HG03442 (cell line): ENCODE results near the gene KCNIP4.

Experiments
- ATAC-seq: cut with Tn5 transposase; IDR thresholded peaks from one replicate; pipeline ENCODE4 v1.9.1; 2021; ENCODE audit warnings: mild to moderate bottlenecking, moderate library complexity; ENCODE audit not compliant: unreplicated experiment

The KCNIP4 gene

DNA sequence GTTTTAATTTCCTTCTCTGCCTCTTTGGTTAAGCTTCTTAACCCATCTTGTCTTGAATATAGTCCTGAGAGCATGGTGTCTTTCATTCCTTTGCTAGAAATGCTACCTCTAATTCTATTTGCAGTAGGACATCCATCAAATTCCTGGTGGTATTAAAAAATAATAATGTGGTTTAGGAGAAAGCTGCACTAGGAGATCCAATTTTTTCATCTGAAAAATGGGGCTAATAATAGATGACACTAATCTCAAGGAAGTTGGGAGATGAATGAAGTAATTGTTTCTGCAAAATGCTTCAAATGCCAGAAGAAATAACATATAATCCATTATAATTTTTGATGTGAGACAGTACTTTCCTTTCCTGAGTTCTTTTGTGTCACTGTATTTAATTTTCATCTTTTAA lies 1053.4 kb downstream of the KCNIP4 start:
- no peak for ATAC-seq

DNA sequence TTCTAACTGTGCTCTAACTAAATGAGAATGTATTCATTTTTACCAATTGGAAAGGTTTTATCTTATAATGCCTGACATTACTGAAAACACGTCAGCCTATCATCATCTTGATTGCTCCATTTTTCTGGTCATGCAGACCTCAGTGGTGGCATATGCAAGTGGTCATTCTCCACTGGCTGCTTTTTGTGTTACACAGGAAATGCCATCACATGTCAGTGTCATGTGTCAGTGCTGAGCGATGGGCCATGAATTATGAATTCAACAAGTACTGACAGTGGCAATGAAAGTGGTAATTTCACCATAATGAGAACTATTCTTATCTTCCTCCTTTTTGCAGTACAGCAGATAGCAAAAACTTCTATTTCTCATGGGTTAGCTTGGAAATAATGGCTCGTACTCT lies 1057.8 kb downstream of the KCNIP4 start:
- ATAC-seq: no peak

DNA sequence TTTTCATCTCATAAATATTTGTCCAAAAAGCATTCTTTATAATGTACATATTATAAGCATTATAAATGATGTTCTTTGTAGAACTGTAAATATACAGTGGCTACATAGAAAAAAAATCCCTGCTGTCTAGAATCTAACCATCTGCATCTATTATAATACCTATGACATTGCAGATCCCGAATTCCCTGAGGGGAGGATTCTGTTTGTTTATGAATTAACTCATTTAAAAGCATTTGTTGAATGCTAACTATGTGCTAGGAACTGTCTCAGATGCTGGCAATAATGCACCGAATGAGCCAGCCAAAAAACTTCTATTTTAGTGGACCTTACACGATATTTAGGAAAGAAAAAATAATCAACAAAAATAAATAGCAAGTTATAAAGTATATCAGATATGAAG lies 1058.7 kb downstream of the KCNIP4 start:
- ATAC-seq: no peak

DNA sequence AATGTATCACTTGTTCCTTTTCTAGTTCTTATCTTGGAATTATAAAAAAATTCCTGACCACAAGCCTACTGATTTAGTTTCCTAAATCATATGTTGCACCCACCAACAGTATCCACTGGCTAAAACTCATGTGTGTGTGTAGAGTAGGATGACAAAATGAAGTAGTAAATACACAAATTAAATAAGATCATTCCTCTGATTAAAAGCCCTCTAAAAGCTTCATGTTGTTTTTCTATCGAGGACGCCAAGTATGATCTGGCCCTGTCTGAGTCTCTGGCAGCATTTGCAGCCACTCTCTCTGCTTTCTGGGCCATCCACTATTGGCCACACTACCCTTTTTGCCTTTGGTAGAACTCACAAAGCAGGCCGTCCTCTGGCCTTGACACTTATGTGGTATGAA lies 1064.9 kb downstream of the KCNIP4 start:
- no peak for ATAC-seq

DNA sequence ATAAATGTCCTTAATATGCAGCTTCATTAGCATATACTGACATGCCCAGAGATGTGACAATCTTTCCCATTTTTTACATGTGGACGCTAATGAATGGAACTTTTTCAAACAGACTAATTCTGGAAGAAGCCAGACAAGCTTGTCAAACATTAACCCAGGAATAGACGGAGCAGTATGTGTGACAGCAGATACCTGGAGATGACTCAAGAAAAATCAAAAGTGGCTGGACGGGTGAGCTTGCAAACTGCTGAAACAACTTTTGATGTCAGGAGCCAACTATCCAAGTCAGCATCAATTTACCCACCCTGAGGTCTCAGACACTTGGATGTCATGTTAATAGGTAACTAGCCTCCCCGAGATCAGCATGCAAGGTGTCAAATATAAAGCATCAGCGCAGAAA lies 1065.3 kb downstream of the KCNIP4 start:
- ATAC-seq: no peak

DNA sequence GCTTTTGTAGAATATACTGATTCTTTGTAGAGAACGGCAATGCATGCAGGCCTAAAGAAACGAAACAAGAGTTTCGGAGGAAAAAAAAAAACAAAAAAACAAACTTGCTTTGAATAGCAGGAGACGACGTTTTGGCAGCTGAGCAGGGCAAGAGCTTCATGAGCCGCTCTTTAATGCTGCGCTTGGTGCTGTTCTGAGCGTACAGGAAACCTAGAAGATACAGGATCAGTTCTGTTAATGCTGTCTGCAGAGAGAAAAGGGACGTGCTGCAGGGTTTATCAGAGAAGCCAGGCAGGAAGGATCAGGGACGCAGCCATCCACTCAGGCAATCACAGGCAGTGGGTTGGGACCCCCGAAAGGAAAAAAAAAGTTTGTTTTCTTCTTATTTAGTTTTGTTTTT lies 1066.1 kb downstream of the KCNIP4 start:
- ATAC-seq: no peak

DNA sequence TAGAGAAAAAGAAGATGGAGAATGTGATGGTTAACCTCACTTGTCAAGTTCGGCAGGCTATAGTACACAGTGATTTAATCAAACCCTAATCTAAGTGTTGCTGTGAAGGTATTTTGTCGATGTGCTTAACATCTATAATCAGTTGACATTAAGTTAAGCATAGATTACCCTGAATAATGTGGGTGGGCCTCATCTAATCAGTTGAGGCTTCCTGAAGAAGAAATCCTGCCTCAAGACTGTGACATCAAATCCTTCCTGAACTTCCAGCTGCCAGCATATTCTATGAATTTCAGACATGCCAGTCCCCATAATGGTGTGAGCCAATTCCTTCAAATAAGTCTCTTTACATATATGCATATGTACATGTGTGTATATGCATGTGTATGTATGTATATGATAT lies 1066.9 kb downstream of the KCNIP4 start:
- ATAC-seq: no peak

DNA sequence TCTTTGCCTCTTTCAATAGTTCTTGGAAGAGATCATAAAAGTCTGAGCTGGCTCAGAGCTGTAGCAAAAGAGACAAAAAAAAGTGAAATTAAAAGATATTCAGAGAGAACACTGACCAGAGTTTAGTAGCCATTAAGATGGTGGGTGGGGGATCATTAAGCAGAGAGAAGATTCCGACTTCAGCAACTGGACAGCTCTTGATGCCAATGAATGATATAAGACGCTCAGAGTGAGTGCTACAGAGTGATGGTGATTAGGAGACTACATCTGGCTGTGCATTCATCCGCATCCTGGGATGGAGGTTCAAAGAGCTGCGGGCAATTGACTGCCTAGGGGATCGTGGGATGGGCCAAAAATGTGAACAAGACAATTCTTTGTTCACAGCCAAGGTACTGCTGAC lies 1069.8 kb downstream of the KCNIP4 start:
- no peak for ATAC-seq

DNA sequence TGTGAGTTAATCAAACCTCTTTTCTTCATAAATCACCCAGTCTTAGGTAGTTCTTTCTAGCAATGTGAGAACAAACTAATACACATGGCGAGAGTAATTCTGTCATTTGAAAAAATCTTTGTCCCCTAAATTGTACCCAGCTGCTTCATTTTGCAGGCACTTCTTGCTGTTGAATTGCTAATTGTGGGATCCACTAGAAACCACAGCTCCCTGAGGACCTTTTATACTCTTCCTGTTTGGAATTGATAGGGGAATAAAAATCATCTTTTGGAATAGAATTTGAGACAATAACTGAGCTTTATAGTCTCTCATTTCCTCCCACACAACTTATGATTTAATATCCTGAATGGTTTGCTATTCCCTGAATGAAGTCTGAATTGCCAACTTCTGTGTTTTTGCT lies 1078.1 kb downstream of the KCNIP4 start:
- no peak for ATAC-seq

DNA sequence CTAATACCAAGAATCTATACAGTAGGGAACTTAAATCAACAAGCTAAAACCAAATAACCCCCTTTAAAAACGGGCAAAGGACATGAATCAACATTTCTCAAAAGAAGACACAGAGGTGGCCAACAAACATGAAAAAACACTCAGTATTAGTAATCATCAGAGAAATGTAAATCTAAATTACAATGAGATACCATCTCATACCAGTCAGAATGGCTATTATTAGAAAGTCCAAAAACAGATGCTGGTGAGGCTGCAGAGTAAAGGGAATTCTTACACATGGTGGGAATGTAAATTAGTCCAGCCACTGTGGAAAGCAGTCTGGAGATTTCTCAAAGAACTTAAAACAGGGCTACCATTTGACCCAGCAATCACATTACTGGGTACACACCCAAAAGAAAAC lies 1080.5 kb downstream of the KCNIP4 start:
- ATAC-seq: no peak

DNA sequence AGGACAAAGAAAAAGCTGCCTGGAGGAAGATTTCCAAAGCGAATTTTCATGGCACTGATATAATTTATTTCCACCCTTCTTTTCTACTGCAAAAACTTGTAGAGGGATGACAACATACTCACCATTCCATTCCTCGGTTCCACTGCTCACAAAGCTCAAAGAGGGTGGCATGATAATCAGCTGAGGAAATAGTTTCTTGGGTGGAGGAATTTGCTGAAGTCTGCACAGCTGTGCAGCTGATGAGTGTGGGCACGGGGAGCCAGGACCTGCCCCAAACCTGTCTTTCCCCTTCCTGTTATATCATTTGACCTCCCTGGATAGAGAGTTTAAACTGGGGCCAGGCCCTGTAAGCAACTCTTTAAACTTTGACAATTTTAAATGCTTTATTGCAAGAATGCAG lies 1087.7 kb downstream of the KCNIP4 start:
- ATAC-seq: no peak

DNA sequence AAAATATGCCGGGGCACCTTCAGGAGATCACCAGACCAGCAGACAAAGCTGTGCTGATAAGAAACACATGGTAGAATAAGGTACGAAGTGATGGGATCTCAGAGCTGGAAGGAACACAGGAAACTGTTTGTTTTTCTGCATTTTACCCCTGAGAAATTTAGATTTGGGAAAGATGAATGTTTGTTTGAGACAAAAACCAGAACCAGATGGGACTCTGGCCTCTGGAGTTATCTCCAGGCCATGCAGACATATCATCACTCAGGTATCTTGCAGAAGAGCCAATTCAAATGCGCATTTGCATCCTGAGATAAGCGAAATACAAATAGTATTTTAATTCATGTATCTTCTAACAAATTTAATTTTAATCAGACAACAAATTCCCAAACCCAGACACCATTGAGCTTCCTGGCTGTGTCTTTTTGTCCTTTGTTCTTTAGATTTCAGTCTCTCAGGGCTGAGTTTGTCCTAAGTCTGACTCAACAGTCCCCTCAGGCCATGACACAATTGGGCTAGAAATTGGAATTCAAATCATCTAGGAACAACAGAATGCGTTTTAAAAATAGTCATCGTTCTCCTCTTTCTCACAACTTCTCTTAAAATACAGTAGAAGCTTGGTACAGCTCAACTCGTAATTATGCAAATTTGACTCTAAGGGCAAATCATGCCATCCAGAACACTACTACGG lies 1089.3 kb downstream of the KCNIP4 start:
- ATAC-seq: no peak

DNA sequence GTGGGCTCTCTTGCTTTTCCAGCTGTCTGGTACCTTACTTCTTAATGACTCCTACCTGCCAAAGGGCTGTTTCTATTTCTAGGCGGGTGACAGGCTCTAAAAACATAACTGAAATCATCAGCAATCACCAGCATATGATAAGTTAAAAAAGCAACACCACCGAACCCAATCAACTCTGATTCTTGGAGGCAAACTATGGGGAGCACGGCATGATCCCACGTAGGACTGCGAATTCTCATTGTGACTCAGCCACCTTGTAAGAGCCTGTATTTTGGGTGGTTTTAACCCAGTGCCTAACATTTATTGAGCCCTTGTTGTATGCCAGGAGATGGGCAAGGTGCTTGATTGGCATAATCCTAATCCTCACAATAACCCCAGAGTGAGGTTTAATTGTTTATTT lies 1091.5 kb downstream of the KCNIP4 start:
- no peak for ATAC-seq

DNA sequence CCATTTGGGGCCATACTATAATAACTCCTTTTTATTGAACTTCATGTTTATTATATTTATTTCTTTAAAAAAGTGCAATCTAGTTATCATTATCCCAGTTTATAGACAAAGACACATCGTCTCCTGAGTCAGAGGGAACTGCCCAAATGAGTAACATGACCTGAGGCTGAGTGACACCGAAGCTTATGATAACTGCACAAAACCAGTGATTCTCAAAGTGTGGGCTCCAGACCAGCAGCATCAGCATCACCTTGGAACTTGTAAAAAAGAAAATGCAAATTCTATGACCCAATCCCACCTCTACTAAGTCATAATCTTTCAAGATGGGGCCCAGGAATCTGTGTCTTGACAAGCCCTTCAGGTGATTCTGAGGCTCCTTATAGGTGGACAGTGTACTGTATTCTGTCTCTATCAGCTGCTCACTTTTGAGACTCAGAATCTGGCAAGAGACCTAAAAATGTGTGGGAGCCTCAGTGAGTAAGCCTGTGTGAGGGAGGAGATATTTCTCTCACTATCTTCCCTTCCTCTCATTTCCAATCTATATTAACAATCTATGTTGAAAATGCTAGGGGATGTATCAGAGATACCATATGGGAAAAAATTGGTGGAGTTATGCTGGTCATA lies 1101.3 kb downstream of the KCNIP4 start:
- ATAC-seq: no peak

DNA sequence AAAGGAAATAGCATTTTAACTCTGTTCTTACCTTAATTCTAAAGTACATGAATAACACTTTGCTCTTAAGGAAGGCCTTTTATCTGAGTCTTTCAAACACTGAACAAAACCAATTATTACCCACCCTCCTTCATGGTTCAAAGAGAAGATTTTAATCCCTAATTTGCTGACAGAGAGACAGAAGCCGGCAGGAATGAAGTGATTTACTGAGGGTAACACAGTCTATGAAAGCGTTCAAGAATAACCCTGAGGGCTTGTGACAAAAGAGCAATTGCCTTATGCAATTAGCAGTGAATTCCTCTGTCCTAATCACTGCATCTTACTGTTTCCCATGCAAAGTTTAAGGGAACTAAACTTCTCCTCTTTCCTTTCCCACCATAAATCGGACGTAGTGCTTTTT lies 1104.3 kb downstream of the KCNIP4 start:
- no peak for ATAC-seq

DNA sequence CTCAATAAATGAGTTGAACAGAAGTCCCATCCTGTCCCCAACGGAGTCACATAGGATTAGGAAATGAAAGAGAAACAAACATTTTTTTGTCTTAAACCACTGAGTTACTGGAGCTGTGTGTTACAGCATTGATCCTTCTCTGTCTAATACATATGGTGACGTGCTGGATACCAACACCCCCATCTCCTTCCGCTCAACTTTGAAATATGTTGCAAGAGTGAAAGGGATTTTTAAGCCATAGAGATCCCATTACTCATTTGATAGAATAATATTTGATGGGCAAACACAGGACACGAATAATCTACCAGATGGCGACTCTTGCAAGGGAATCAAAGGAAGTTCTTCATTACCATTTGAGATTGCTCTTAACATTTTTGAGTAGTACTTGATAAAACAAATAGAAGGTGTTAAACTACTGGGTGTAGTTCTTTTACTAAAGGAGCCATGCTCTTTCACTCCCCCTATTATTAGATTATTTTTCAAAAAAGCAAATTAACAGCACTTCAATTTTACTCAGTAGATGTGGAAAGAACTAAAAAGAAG lies 1107.9 kb downstream of the KCNIP4 start:
- no peak for ATAC-seq

DNA sequence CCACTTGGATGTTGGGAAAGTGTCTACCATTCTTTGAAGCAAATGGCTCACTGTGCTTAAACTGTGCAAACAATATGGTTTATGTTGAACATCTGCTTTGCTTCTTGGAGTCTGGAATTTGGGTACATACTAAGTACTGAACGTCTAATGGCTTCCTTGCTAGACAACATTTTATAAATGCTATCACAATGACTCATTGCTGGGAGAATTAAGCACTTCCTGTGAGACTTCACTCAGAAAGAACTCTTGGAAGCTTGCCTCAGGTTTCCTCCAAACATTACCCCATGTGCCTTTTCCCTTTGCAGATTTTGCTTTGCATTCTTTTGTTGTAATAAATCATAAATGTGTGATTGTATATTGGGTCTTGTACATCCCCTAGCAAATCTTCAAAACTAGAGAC lies 1108.6 kb downstream of the KCNIP4 start:
- ATAC-seq: no peak

DNA sequence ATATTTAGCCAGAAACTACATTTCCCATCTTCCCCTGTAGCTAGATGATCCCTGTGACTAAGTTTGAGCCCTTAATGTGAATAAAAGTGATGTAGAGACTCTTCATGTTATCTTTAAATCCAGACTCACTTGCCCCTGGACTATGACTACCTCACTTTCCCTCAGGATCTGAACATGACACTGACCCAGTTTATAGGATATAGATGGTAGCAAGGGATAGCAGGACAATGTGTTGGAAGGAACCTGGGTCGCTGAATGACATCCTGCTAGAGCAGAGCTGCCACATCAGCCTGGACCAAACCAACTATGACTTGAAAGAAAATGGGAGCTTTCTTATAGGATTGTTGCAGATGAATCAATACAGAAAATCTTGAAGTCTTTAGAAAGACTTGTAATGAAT lies 1110.1 kb downstream of the KCNIP4 start:
- no peak for ATAC-seq

DNA sequence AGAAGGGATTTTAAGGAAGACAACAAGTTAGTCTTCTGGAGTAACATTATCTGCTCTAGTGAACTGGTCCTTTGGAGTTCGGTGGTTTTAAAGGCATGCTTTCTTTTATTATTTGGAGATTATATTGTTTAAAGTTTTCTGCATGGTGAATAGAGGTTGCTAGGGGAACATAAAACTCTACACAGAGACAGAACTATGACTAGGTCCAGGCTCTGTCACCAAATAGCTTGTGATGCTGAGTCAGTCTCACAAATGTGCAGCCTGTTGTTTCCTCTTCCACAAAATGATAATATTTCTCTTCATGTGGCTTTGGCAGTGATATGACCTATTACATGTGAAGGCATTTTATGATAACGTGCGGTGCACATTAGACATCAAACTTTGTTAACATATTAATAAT lies 1115.7 kb downstream of the KCNIP4 start:
- no peak for ATAC-seq

DNA sequence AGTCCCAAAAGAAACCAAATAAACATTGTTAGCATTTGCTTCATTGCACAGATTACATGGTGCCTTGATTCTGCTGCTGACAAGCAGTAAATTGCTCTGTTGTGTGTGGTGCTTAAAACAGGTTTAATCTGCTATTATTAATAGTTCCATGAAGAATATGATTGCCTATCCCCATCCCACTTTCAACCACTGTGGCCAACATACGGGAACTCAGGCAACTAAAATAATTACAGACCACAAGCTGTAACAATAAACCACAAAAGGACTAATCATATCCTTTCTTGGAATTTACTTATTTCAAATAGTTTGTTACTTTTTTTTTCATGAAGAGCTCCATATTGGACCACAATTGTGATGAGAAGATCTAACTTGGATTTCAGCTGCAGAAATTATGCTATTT lies 1116.8 kb downstream of the KCNIP4 start:
- no peak for ATAC-seq

DNA sequence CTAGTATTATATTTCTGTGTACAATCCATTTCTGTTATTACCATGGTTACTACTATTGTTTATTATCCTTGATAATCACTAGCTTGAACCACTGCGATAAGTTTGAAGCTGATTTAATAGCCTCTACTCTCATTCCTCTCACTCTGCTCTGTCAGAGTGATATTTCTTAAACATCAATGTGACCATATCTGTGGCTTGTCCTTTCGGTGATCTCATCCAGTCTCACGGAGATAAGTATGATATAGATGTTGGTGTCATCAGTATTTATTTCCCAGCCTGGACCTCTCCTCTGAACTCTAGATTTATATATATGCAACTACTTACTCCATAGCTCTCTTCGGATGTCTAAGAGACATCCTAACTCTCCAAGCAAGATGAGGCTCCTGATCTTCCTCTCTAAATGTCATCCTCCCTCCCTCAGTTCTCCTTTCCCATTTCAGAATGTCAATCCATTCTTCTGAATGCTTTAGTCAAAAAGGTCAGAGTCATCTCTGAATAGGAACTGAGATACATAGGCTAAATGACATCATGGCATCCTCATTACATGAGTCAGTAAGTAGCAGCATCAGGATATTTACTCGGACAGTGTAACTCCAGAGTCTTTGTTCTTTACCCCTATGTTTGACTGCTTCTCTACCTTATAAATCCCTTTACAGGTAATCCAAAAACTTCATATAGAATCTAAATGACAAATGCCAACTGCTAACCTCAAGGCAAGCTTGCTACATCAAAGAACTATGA lies 1118.8 kb downstream of the KCNIP4 start:
- ATAC-seq: no peak

DNA sequence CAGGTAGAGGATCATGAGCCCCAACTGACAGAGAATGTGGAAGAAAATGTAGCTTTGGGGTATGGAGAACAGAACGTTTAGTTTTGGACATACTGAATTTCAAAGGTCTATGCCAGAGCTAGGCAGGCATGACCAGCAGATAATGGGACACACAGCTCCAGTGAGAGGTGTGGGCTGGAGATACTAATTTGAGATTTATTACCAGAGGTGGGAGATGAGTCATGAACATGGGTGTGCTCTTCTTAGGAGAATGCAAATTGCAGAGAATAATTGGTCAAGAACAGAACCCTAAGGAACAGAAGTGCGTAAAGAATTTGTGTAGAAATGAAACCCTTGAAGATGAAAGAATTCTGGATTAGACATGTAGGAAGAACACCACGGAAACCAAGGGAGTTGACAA lies 1123.1 kb downstream of the KCNIP4 start:
- no peak for ATAC-seq
